Endothelial cell of umbilical vein (primary cell): ENCODE results near the gene RGS6. TPM values are rescaled to one million over a fixed set of nuclear protein-coding genes. Genes with fewer than 3 reads are reported as not detected.

Experiments used
- BruUV-seq: library from RNA; stranded (reverse); fragments of 400-500 nt; replicated peaks from 2 replicates; lab custom pipeline; 2021; lab: Mats Ljungman, UMichigan
- CTCF ChIA-PET: fragments of 300-600, 350-600 bp; sonication (Branson Sonifier 250); formaldehyde crosslinking; loops from one replicate; lab custom pipeline; 2021; ENCODE audit warnings: antibody characterized with exemption, inconsistent platforms; lab: Charles Lee
- POLR2A ChIA-PET: fragments of 300-600, 350-600 bp; sonication (Branson Sonifier 250); formaldehyde crosslinking; loops from one replicate; lab custom pipeline; 2021; ENCODE audit warnings: antibody characterized with exemption, inconsistent platforms; lab: Charles Lee
- DNase-seq: peaks from one replicate; pipeline ENCODE4 v3.0.0-alpha.2; 2011; ENCODE audit warnings: low read depth, low spot score
- FAIRE-seq: peaks from 2 replicates; lab custom pipeline; 2011; peaks lifted over from hg19 to GRCh38; lab: Jason Lieb, UNC
- H2AFZ ChIP-seq: 2 replicates; pipeline ENCODE4 v1.6.0; 2012; ENCODE audit warnings: low read depth, low read length, control low read depth, inconsistent platforms
- H3K27ac ChIP-seq: 2 replicates; pipeline ENCODE4 v1.5.1; 2011; ENCODE audit warnings: low read depth, mild to moderate bottlenecking, control low read depth, low read length, moderate library complexity; ENCODE audit not compliant: insufficient read depth
- H3K27me3 ChIP-seq, 2 experiments: 2 replicates each; pipeline versions ENCODE4 v1.6.0 to v1.6.1; 2011; ENCODE audit warnings: low read length in 2 of 2, mixed read lengths in 1 of 2; ENCODE audit not compliant: control insufficient read depth in 2 of 2, insufficient read depth in 2 of 2
- H3K36me3 ChIP-seq, 2 experiments: 2 replicates in 1 of 2; 3 replicates in 1 of 2; pipeline ENCODE4 v1.5.1; 2011; ENCODE audit warnings: low read length in 2 of 2, mild to moderate bottlenecking in 1 of 2, moderate library complexity in 1 of 2; ENCODE audit not compliant: control insufficient read depth in 2 of 2, insufficient read depth in 2 of 2; ENCODE audit errors: extremely low read depth in 1 of 2
- H3K4me1 ChIP-seq: 3 replicates; pipeline ENCODE4 v1.5.1; 2011; ENCODE audit warnings: mild to moderate bottlenecking, low read length; ENCODE audit not compliant: control insufficient read depth, insufficient read depth; ENCODE audit errors: extremely low read depth
- H3K4me2 ChIP-seq: 2 replicates; pipeline ENCODE4 v1.6.1; 2011; ENCODE audit warnings: low read length, control low read depth, mixed read lengths; ENCODE audit not compliant: insufficient read depth
- H3K4me3 ChIP-seq, 3 experiments: fragments of 200-600 bp in 1 of 3; sonication (generic), shearing (Covaris generic) in 1 of 3; replicated peaks in 1 of 3; 2 replicates each; pipeline ENCODE4 v1.5.1; 2011 to 2016; ENCODE audit warnings: control low read depth in 3 of 3, low read length in 3 of 3, mild to moderate bottlenecking in 2 of 3, inconsistent platforms in 1 of 3, low read depth in 1 of 3, moderate library complexity in 1 of 3; ENCODE audit not compliant: insufficient read depth in 1 of 3
- H3K79me2 ChIP-seq: 2 replicates; pipeline ENCODE4 v1.6.0; 2012; ENCODE audit warnings: low read length, inconsistent platforms; ENCODE audit not compliant: control insufficient read depth, insufficient read depth
- H3K9ac ChIP-seq: replicated peaks from 2 replicates; pipeline ENCODE3; 2011; ENCODE audit warnings: low read length, control low read depth; ENCODE audit not compliant: insufficient read depth; ENCODE audit errors: extremely low read depth
- H3K9me1 ChIP-seq: replicated peaks from 3 replicates; pipeline ENCODE4 v1.6.0; 2011; ENCODE audit warnings: mild to moderate bottlenecking, low read length; ENCODE audit not compliant: control insufficient read depth, insufficient read depth; ENCODE audit errors: extremely low read depth
- H3K9me3 ChIP-seq: replicated peaks from 2 replicates; pipeline ENCODE4 v1.5.1; 2012; ENCODE audit warnings: low read length, inconsistent platforms; ENCODE audit not compliant: control insufficient read depth, insufficient read depth
- H4K20me1 ChIP-seq: replicated peaks from 2 replicates; pipeline ENCODE3; 2011; ENCODE audit warnings: mild to moderate bottlenecking, low read length; ENCODE audit not compliant: control insufficient read depth, insufficient read depth; ENCODE audit errors: extremely low read depth
- CTCF ChIP-seq, 2 donors: IDR thresholded peaks; 1 replicate in 1 of 2; 2 replicates in 1 of 2; pipeline ENCODE4 v1.5.1; 2011; ENCODE audit warnings: low read length in 2 of 2, mild to moderate bottlenecking in 2 of 2, moderate library complexity in 2 of 2, control low read depth in 1 of 2, inconsistent platforms in 1 of 2, low read depth in 1 of 2; ENCODE audit not compliant: insufficient read depth in 1 of 2; ENCODE audit errors: extremely low read depth in 1 of 2
- EZH2 ChIP-seq: IDR thresholded peaks from 2 replicates; pipeline ENCODE4 v1.6.1; 2012; ENCODE audit warnings: borderline replicate concordance, low read depth, mild to moderate bottlenecking, moderate library complexity, low read length, inconsistent platforms; ENCODE audit not compliant: severe bottlenecking
- JUN ChIP-seq: IDR thresholded peaks from 2 replicates; pipeline ENCODE4 v1.6.1; 2011; ENCODE audit warnings: borderline replicate concordance, low read depth; ENCODE audit not compliant: insufficient read length, insufficient read depth
- MAX ChIP-seq: IDR thresholded peaks from 2 replicates; pipeline ENCODE4 v1.6.1; 2011; ENCODE audit not compliant: insufficient read depth, insufficient read length
- MYC ChIP-seq: IDR thresholded peaks from one replicate; pipeline ENCODE4 v1.6.1; 2011; ENCODE audit warnings: mild to moderate bottlenecking, low read depth, low read length
- POLR2A ChIP-seq: IDR thresholded peaks from 2 replicates; pipeline ENCODE4 v1.6.1; 2012; ENCODE audit warnings: low read depth, mild to moderate bottlenecking, control low read depth, low read length
- dilution Hi-C: fragments of 300-500 bp; cut with MboI; formaldehyde crosslinking; loops from one replicate; pipeline ENCODE4 v1.15.0; 2019; ENCODE audit warnings: low sequenced_read_pairs; ENCODE audit not compliant: extremely low pct_ligation_motif_present
- intact Hi-C: fragments of 100-400 bp; cut with micrococcal nuclease; formaldehyde crosslinking; loops from one replicate; pipeline ENCODE4 v1.10.0; 2022
- polyA plus RNA-seq, 4 experiments: library from polyadenylated mRNA; depleted of rRNA in 3 of 4; stranded (reverse) in 3 of 4; unstranded in 1 of 4; fragments of >200 nt; gene quantifications; 2 replicates each; pipeline versions ENCODE4 v1.2.1 to v1.2.3, GENCODE V29; 2011 to 2012; ENCODE audit warnings: missing spikeins in 1 of 4
- total RNA-seq: library from RNA; stranded (reverse); gene quantifications from 2 replicates; pipeline ENCODE4 v1.2.3, GENCODE V29; 2021

Gene RGS6
- total and polyA plus RNA-seq, 2 donors (not counting 3 experiments of a cell fraction or from before 2014, with no cell fraction given), result not detected

GRCh38 chr14:72611506-72611905 lies 679.3 kb downstream of the RGS6 start:
- no peaks in the 10 kb centered on the region for H4K20me1 ChIP-seq
- H3K36me3 ChIP-seq, result no peaks in the 10 kb centered on the region
- no peak overlapping the region for H2AFZ ChIP-seq
- ChIA-PET CTCF (no interaction called here), POLR2A (no interaction called here)
- H3K79me2 ChIP-seq, result no peaks in the 10 kb centered on the region
- H3K4me2 ChIP-seq, result no peak overlapping the region
- H3K9me3 ChIP-seq, result no peaks in the 10 kb centered on the region
- H3K27ac ChIP-seq, result no peak overlapping the region
- H3K9ac ChIP-seq, result no peak overlapping the region
- FAIRE-seq, result no peak
- H3K4me3 ChIP-seq, result no peak overlapping the region
- TF ChIP-seq MAX, result no peak
- no peak for TF ChIP-seq MYC
- TF ChIP-seq JUN, result no peak
- no peak for TF ChIP-seq POLR2A
- peaks cover 31% of the 10 kb centered on the region for H3K4me1 ChIP-seq
- no peaks in the 10 kb centered on the region for H3K27me3 ChIP-seq
- dilution Hi-C loops (no loop called here), intact Hi-C loops (no loop called here)
- no peaks in the 10 kb centered on the region for H3K9me1 ChIP-seq
- no TSS peak for BruUV-seq
- no peak for DNase-seq

GRCh38 chr14:72612041-72612440 lies 679.8 kb downstream of the RGS6 start:
- Histone ChIP-seq H3K9me1 (no peaks in the 10 kb centered on the region), H3K36me3 (no peaks in the 10 kb centered on the region), H3K4me3 (no peak overlapping the region), H2AFZ (no peak overlapping the region), H3K9ac (no peak overlapping the region), H3K9me3 (no peaks in the 10 kb centered on the region), H3K4me2 (no peak overlapping the region), H3K27me3 (no peaks in the 10 kb centered on the region), H4K20me1 (no peaks in the 10 kb centered on the region), H3K79me2 (no peaks in the 10 kb centered on the region), H3K4me1 (peaks cover 37% of the 10 kb centered on the region), H3K27ac (no peak overlapping the region)
- no TSS peak for BruUV-seq
- POLR2A ChIA-PET, result no interaction called here
- TF ChIP-seq EZH2 (no peak), CTCF (IDR thresholded peaks at IDR 0.05; ENCODE audit: extremely low read depth in 1 of 2, insufficient read depth in 1 of 2, low read depth in 1 of 2, low read length in 2 of 2) (no peak), MYC (no peak), MAX (no peak)
- dilution Hi-C loops, result no loop called here
- intact Hi-C loops, result no loop called here
- DNase-seq (no peak), FAIRE-seq (no peak)
- CTCF ChIA-PET, result no interaction called here
